ENCODE data around the gene MPRIP.

MPRIP gene

GRCh38 chr17:17165666-17166308 lies 123.5 kb downstream of the MPRIP start:
- DNase-seq (ENCODE audit: low read depth in 2 of 2) = no peak

GRCh38 chr17:17166446-17166845 lies 124.2 kb downstream of the MPRIP start:
- no peak for DNase-seq (ENCODE audit: low read depth in 2 of 2)

- DNase-seq (ENCODE audit: low read depth in 2 of 2) = no peak
Observed at GRCh38 chr17:17167356-17167755, 125.1 kb downstream of the MPRIP start.

- no peak for DNase-seq (ENCODE audit: low read depth in 2 of 2)
Observed at GRCh38 chr17:17167986-17168385, 125.7 kb downstream of the MPRIP start.

GRCh38 chr17:17168401-17168800 lies 126.1 kb downstream of the MPRIP start:
- no peak for DNase-seq (ENCODE audit: low read depth in 2 of 2)

GRCh38 chr17:17169396-17169795 lies 127.1 kb downstream of the MPRIP start:
- no peak for DNase-seq (ENCODE audit: low read depth in 2 of 2)

- DNase-seq (ENCODE audit: low read depth in 2 of 2) = no peak
Observed at GRCh38 chr17:17170346-17170985, 128.2 kb downstream of the MPRIP start.

- no peak for DNase-seq (ENCODE audit: low read depth in 2 of 2)
Observed at GRCh38 chr17:17171186-17171585, 128.9 kb downstream of the MPRIP start.

- no peak for DNase-seq (ENCODE audit: low read depth in 2 of 2)
Observed at GRCh38 chr17:17172001-17172939, 130.0 kb downstream of the MPRIP start.

- no peak for DNase-seq (ENCODE audit: low read depth in 2 of 2)
Observed at GRCh38 chr17:17172990-17173389, 130.7 kb downstream of the MPRIP start.

- no peak for DNase-seq (ENCODE audit: low read depth in 2 of 2)
Observed at GRCh38 chr17:17173921-17174320, 131.7 kb downstream of the MPRIP start.

- no peak for DNase-seq (ENCODE audit: low read depth in 2 of 2)
Observed at GRCh38 chr17:17175340-17175739, 133.1 kb downstream of the MPRIP start.

- DNase-seq (ENCODE audit: low read depth in 2 of 2) = no peak
Observed at GRCh38 chr17:17175917-17176316, 133.7 kb downstream of the MPRIP start.

- no peak for DNase-seq (ENCODE audit: low read depth in 2 of 2)
Observed at GRCh38 chr17:17176341-17176740, 134.1 kb downstream of the MPRIP start.

- no peak for DNase-seq (ENCODE audit: low read depth in 2 of 2)
Observed at GRCh38 chr17:17177176-17177575, 134.9 kb downstream of the MPRIP start.

- no peak for DNase-seq (ENCODE audit: low read depth in 2 of 2)
Observed at GRCh38 chr17:17179371-17179827, 137.1 kb downstream of the MPRIP start.

GRCh38 chr17:17180141-17180603 lies 137.9 kb downstream of the MPRIP start:
- no peak for DNase-seq (ENCODE audit: low read depth in 2 of 2)

GRCh38 chr17:17180741-17181525 lies 138.7 kb downstream of the MPRIP start:
- DNase-seq (ENCODE audit: low read depth in 2 of 2) = no peak

- no peak for DNase-seq (ENCODE audit: low read depth in 2 of 2)
Observed at GRCh38 chr17:17181666-17182597, 139.7 kb downstream of the MPRIP start.

GRCh38 chr17:17182598-17183136 lies 140.4 kb downstream of the MPRIP start:
- no peak for DNase-seq (ENCODE audit: low read depth in 2 of 2)

Measured in stimulated activated CD4-positive, alpha-beta T cell treated with anti-CD3 and anti-CD28 coated beads, Interleukin-12 subunit alpha, Interleukin-12 subunit beta, amount 100 ng/mL, for 24 hours (primary cell).